GM23338 (cell line): Measurements from ENCODE around the gene HS6ST3.

Experiments
- CREB1 ChIP-seq: fragments of 250-450 bp; sonication (Bioruptor Pico); IDR thresholded peaks from 2 replicates; pipeline ENCODE4 v1.5.0; 2020; ENCODE audit warnings: low read depth, mild to moderate bottlenecking, moderate library complexity
- CTCF ChIP-seq, 2 experiments: fragments of 200-600 bp in 1 of 2; sonication (generic) in 1 of 2; conservative IDR thresholded peaks; 2 replicates each; pipeline versions ENCODE4 v1.5.1 to v1.6.1; 2016 to 2017; ENCODE audit warnings: antibody characterized with exemption in 2 of 2, low read depth in 2 of 2, mild to moderate bottlenecking in 2 of 2, moderate library complexity in 1 of 2
- ETS1 ChIP-seq: IDR thresholded peaks from 2 replicates; pipeline ENCODE4 v1.6.1; 2016; ENCODE audit warnings: antibody characterized with exemption
- EZH2 ChIP-seq: fragments of 200-600 bp; sonication (generic); IDR thresholded peaks from one replicate; pipeline ENCODE4 v1.8.0; 2017; ENCODE audit warnings: antibody characterized with exemption, mild to moderate bottlenecking, low read depth; ENCODE audit not compliant: unreplicated experiment
- EZH2phosphoT487 ChIP-seq: fragments of 200-600 bp; sonication (generic); IDR thresholded peaks from one replicate; pipeline ENCODE4 v1.8.1; 2018; ENCODE audit warnings: antibody characterized with exemption; ENCODE audit not compliant: unreplicated experiment
- NANOG ChIP-seq: IDR thresholded peaks from 2 replicates; pipeline ENCODE4 v1.6.1; 2016; ENCODE audit warnings: antibody characterized with exemption, borderline replicate concordance
- POLR2AphosphoS5 ChIP-seq: IDR thresholded peaks from 2 replicates; pipeline ENCODE4 v1.6.1; 2016; ENCODE audit warnings: antibody characterized with exemption, low read depth
- REST ChIP-seq: IDR thresholded peaks from one replicate; pipeline ENCODE4 v1.6.1; 2018; ENCODE audit warnings: antibody characterized with exemption; ENCODE audit not compliant: unreplicated experiment
- STAT1 ChIP-seq: IDR thresholded peaks from one replicate; pipeline ENCODE4 v1.6.1; 2016; ENCODE audit warnings: antibody characterized with exemption; ENCODE audit not compliant: unreplicated experiment
- ZNF114 ChIP-seq: fragments of 250-450 bp; sonication (Bioruptor Pico); IDR thresholded peaks from 2 replicates; pipeline ENCODE4 v1.5.0; 2020; ENCODE audit warnings: mild to moderate bottlenecking, moderate library complexity
- ZNF331 ChIP-seq: fragments of 250-450 bp; sonication (Bioruptor Pico); IDR thresholded peaks from 2 replicates; pipeline ENCODE4 v1.5.0; 2020; ENCODE audit warnings: low read depth, mild to moderate bottlenecking, moderate library complexity

GRCh38 chr13:96444676-96445075 lies 354.8 kb downstream of the HS6ST3 start:
- TF ChIP-seq POLR2AphosphoS5 (no peak), CTCF (conservative IDR thresholded peaks at IDR 0.05; ENCODE audit: low read depth in 2 of 2) (no peak), REST (no peak), EZH2 (no peak), ZNF331 (CRISPR knock-in tag) (no peak), EZH2phosphoT487 (no peak), NANOG (no peak), ETS1 (no peak), CREB1 (CRISPR knock-in tag) (no peak), STAT1 (no peak), ZNF114 (CRISPR knock-in tag) (no peak)
